Parathyroid adenoma (tissue), 2 donors: ENCODE data around the gene EP400.

ENCODE experiments used
- H2AFZ ChIP-seq: fragments of 300-600 bp; sonication (generic); one replicate; pipeline ENCODE4 v1.7.0; 2017; ENCODE audit warnings: antibody characterized with exemption, mild to moderate bottlenecking
- H3K27ac ChIP-seq: fragments of 300-600 bp; sonication (generic); one replicate; pipeline ENCODE4 v1.7.0; 2017
- H3K27me3 ChIP-seq: fragments of 300-600 bp; sonication (generic); one replicate; pipeline ENCODE4 v1.7.0; 2017; ENCODE audit warnings: low read length; ENCODE audit not compliant: control insufficient read depth, insufficient read depth
- H3K36me3 ChIP-seq: fragments of 300-600 bp; sonication (generic); one replicate; pipeline ENCODE4 v1.7.0; 2017; ENCODE audit warnings: low read length; ENCODE audit not compliant: control insufficient read depth, insufficient read depth
- H3K4me1 ChIP-seq: fragments of 300-600 bp; sonication (generic); one replicate; pipeline ENCODE4 v1.7.0; 2017; ENCODE audit warnings: control low read depth
- H3K4me2 ChIP-seq: fragments of 300-600 bp; sonication (generic); one replicate; pipeline ENCODE4 v1.7.0; 2017; ENCODE audit warnings: low read length
- H3K4me3 ChIP-seq: fragments of 300-600 bp; sonication (generic); one replicate; pipeline ENCODE4 v1.7.0; 2017; ENCODE audit warnings: low read depth, low read length
- H3K79me2 ChIP-seq: fragments of 300-600 bp; sonication (generic); one replicate; pipeline ENCODE4 v1.7.0; 2017; ENCODE audit warnings: control low read depth
- H3K9ac ChIP-seq: fragments of 300-600 bp; sonication (generic); one replicate; pipeline ENCODE4 v1.7.0; 2017; ENCODE audit warnings: mild to moderate bottlenecking
- H3K9me3 ChIP-seq: fragments of 300-600 bp; sonication (generic); one replicate; pipeline ENCODE4 v1.7.0; 2017; ENCODE audit warnings: low read length; ENCODE audit not compliant: control insufficient read depth
- CTCF ChIP-seq: fragments of 300-600 bp; sonication (generic); IDR thresholded peaks from one replicate; pipeline ENCODE4 v1.7.0; 2017; ENCODE audit warnings: antibody characterized with exemption, mild to moderate bottlenecking
- donor health status: primary hyperparathyroidism.

EP400 gene

GRCh38 chr12:132015686-132016430 lies 66.1 kb downstream of the EP400 start:
- Histone ChIP-seq H3K27ac (no peak overlapping the region), H3K4me1 (no peaks in the 10 kb centered on the region), H2AFZ (no peak overlapping the region), H3K79me2 (no peaks in the 10 kb centered on the region), H3K4me2 (no peak overlapping the region), H3K9ac (no peak overlapping the region), H3K27me3 (no peaks in the 10 kb centered on the region), H3K9me3 (no peaks in the 10 kb centered on the region), H3K4me3 (no peak overlapping the region), H3K36me3 (no peaks in the 10 kb centered on the region)
- no peak for TF ChIP-seq CTCF

GRCh38 chr12:132018193-132018916 lies 68.6 kb downstream of the EP400 start:
- Histone ChIP-seq H3K4me3 (no peak overlapping the region), H3K79me2 (no peaks in the 10 kb centered on the region), H3K4me1 (no peaks in the 10 kb centered on the region), H3K27me3 (no peaks in the 10 kb centered on the region), H3K27ac (no peak overlapping the region), H3K4me2 (no peak overlapping the region), H3K9me3 (no peaks in the 10 kb centered on the region), H2AFZ (no peak overlapping the region), H3K36me3 (no peaks in the 10 kb centered on the region), H3K9ac (no peak overlapping the region)
- no peak for TF ChIP-seq CTCF

- TF ChIP-seq CTCF = no peak
- H3K79me2 ChIP-seq = no peaks in the 10 kb centered on the region
- no peaks in the 10 kb centered on the region for H3K36me3 ChIP-seq
- no peaks in the 10 kb centered on the region for H3K27me3 ChIP-seq
- no peak overlapping the region for H3K4me2 ChIP-seq
- no peak overlapping the region for H3K27ac ChIP-seq
- H2AFZ ChIP-seq = no peak overlapping the region
- no peaks in the 10 kb centered on the region for H3K4me1 ChIP-seq
- no peak overlapping the region for H3K4me3 ChIP-seq
- no peaks in the 10 kb centered on the region for H3K9me3 ChIP-seq
- no peak overlapping the region for H3K9ac ChIP-seq
These were observed 70.1 kb downstream of the EP400 start for GRCh38 chr12:132019891-132020290.

- Histone ChIP-seq H3K4me3 (no peak overlapping the region), H3K27me3 (no peaks in the 10 kb centered on the region), H3K27ac (no peak overlapping the region), H3K9me3 (no peaks in the 10 kb centered on the region), H3K79me2 (no peaks in the 10 kb centered on the region), H3K4me2 (no peak overlapping the region), H2AFZ (no peak overlapping the region), H3K9ac (no peak overlapping the region), H3K4me1 (no peaks in the 10 kb centered on the region), H3K36me3 (no peaks in the 10 kb centered on the region)
- TF ChIP-seq CTCF = no peak
These were observed 70.5 kb downstream of the EP400 start for GRCh38 chr12:132020292-132020691.
